ENCODE data around the gene DYNLL1. TPM values are rescaled to one million over a fixed set of nuclear protein-coding genes. Genes with fewer than 3 reads are reported as not detected.
A peak's percentile ranks its signal among the peaks of the same experiment; 100 is the strongest.

Gene DYNLL1
- total and polyA plus RNA-seq, 2 of the 13 experiments (the other 11 are each of a cell fraction or from before 2014, with no cell fraction given): 271 to 294 TPM

DNA sequence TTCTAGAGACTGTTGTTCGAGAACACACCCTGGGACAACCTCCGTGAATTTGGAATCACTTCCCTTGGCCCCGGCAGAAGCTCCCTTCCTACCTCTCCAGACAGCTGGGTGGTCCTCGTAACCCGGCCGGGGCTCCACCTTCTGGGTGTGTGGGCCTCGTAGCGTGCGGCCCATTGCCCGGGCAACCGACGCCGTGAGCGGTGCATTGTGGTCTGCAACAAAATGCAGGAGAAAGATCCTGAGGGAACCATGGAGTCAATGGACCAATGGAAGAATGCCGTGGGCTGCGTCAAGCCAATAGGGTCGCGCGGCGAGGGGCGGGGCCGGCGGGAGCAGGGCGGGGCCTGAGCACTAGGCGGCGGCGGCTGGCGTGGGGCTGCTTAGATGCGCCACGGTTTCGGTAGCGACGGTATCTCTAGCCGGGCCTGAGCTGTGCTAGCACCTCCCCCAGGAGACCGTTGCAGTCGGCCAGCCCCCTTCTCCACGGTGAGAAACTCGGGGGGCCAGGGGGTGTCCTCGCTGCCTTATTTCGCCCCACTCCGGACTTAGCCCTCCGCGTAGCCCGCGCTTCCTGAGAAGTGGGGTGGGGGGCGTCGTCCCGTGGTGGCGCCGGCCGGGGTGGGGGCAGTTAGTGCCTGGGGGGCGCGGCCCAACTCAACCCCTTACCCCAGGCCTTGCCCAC is at the start of gene DYNLL1 (continued):
- TF ChIP-seq, protein P1, sequence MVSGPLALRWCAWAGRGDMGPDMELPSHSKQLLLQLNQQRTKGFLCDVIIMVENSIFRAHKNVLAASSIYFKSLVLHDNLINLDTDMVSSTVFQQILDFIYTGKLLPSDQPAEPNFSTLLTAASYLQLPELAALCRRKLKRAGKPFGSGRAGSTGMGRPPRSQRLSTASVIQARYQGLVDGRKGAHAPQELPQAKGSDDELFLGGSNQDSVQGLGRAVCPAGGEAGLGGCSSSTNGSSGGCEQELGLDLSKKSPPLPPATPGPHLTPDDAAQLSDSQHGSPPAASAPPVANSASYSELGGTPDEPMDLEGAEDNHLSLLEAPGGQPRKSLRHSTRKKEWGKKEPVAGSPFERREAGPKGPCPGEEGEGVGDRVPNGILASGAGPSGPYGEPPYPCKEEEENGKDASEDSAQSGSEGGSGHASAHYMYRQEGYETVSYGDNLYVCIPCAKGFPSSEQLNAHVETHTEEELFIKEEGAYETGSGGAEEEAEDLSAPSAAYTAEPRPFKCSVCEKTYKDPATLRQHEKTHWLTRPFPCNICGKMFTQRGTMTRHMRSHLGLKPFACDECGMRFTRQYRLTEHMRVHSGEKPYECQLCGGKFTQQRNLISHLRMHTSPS (CRISPR knock-in tag; IDR thresholded peaks at IDR 0.05; ENCODE audit: low read depth): no peak
- TF ChIP-seq TEAD2 (CRISPR knock-in tag; IDR thresholded peaks at IDR 0.05) (no peak), SNAI1 (CRISPR knock-in tag; IDR thresholded peaks at IDR 0.05; ENCODE audit: borderline replicate concordance) (peak; percentile 64; the same call in 1 of the 2 replicates), RFX3 (CRISPR knock-in tag; IDR thresholded peaks at IDR 0.05) (peak; percentile 97), CHD4 (IDR thresholded peaks at IDR 0.05; ENCODE audit: borderline replicate concordance, low read length) (no peak), SNRNP70 (IDR thresholded peaks at IDR 0.05; ENCODE audit: low read depth, low read length) (no peak), ZBTB21 (CRISPR knock-in tag; IDR thresholded peaks at IDR 0.05) (no peak), ZSCAN12 (CRISPR knock-in tag; IDR thresholded peaks at IDR 0.05) (no peak), ZNF660 (CRISPR knock-in tag; IDR thresholded peaks at IDR 0.05; ENCODE audit: borderline replicate concordance, low read depth) (no peak), BHLHE40 (IDR thresholded peaks at IDR 0.05; ENCODE audit: low read length) (peak; percentile 6; the same call in 1 of the 2 replicates), ZBTB42 (CRISPR knock-in tag; IDR thresholded peaks at IDR 0.05) (peak; percentile 74; the same call in 1 of the 2 replicates), SP4 (CRISPR knock-in tag; IDR thresholded peaks at IDR 0.05) (peak; percentile 84), GABPA (IDR thresholded peaks at IDR 0.05; ENCODE audit: low read depth, low read length) (no peak), GABPA (CRISPR knock-in tag; IDR thresholded peaks at IDR 0.05; ENCODE audit: low read depth) (no peak), HNRNPUL1 (IDR thresholded peaks at IDR 0.05; ENCODE audit: low read depth, low read length) (no peak), PHB2 (IDR thresholded peaks at IDR 0.05; ENCODE audit: partially characterized antibody) (no peak)
- TF ChIP-seq, protein P2, sequence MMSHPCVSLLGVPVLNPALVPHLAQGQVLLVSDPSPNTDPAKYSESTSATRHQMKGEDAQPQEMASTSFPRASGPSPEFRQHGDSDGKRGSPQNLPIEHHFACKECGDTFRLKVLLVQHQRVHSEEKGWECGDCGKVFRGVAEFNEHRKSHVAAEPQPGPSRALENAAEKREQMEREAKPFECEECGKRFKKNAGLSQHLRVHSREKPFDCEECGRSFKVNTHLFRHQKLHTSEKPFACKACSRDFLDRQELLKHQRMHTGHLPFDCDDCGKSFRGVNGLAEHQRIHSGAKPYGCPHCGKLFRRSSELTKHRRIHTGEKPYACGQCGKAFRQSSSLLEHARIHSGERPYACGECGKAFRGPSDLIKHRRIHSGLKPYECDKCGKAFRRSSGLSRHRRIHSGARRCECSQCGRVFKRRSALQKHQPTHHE (CRISPR knock-in tag; IDR thresholded peaks at IDR 0.05; ENCODE audit: borderline replicate concordance): peak; percentile 84
- TF ChIP-seq, protein P3, sequence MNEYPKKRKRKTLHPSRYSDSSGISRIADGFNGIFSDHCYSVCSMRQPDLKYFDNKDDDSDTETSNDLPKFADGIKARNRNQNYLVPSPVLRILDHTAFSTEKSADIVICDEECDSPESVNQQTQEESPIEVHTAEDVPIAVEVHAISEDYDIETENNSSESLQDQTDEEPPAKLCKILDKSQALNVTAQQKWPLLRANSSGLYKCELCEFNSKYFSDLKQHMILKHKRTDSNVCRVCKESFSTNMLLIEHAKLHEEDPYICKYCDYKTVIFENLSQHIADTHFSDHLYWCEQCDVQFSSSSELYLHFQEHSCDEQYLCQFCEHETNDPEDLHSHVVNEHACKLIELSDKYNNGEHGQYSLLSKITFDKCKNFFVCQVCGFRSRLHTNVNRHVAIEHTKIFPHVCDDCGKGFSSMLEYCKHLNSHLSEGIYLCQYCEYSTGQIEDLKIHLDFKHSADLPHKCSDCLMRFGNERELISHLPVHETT (CRISPR knock-in tag; conservative IDR thresholded peaks at IDR 0.05): no peak
- TF ChIP-seq, protein P4, sequence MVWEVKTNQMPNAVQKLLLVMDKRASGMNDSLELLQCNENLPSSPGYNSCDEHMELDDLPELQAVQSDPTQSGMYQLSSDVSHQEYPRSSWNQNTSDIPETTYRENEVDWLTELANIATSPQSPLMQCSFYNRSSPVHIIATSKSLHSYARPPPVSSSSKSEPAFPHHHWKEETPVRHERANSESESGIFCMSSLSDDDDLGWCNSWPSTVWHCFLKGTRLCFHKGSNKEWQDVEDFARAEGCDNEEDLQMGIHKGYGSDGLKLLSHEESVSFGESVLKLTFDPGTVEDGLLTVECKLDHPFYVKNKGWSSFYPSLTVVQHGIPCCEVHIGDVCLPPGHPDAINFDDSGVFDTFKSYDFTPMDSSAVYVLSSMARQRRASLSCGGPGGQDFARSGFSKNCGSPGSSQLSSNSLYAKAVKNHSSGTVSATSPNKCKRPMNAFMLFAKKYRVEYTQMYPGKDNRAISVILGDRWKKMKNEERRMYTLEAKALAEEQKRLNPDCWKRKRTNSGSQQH (CRISPR knock-in tag; IDR thresholded peaks at IDR 0.05; ENCODE audit: low read depth): peak; percentile 68; the same call in 1 of the 2 replicates
- TF ChIP-seq, protein P5, sequence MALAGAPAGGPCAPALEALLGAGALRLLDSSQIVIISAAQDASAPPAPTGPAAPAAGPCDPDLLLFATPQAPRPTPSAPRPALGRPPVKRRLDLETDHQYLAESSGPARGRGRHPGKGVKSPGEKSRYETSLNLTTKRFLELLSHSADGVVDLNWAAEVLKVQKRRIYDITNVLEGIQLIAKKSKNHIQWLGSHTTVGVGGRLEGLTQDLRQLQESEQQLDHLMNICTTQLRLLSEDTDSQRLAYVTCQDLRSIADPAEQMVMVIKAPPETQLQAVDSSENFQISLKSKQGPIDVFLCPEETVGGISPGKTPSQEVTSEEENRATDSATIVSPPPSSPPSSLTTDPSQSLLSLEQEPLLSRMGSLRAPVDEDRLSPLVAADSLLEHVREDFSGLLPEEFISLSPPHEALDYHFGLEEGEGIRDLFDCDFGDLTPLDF (CRISPR knock-in tag; IDR thresholded peaks at IDR 0.05): no peak
- TF ChIP-seq, protein P6, sequence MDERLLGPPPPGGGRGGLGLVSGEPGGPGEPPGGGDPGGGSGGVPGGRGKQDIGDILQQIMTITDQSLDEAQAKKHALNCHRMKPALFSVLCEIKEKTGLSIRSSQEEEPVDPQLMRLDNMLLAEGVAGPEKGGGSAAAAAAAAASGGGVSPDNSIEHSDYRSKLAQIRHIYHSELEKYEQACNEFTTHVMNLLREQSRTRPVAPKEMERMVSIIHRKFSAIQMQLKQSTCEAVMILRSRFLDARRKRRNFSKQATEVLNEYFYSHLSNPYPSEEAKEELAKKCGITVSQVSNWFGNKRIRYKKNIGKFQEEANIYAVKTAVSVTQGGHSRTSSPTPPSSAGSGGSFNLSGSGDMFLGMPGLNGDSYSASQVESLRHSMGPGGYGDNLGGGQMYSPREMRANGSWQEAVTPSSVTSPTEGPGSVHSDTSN (CRISPR knock-in tag; IDR thresholded peaks at IDR 0.05): no peak
